DOHH2 (cell line): ENCODE data around the gene TBL1XR1.

Experiments used
- H3F3A ChIP-seq: fragments of 200-600 bp; sonication (generic), shearing (Covaris generic); 2 replicates; pipeline ENCODE4 v1.6.0; 2016; ENCODE audit warnings: antibody characterized with exemption, mild to moderate bottlenecking; ENCODE audit not compliant: control insufficient read depth, insufficient read depth
- H3K27ac ChIP-seq: fragments of 200-600 bp; sonication (generic); 2 replicates; pipeline ENCODE4 v1.5.1; 2014; ENCODE audit warnings: low read depth, mild to moderate bottlenecking, low read length, moderate library complexity
- H3K27me3 ChIP-seq: fragments of 200-600 bp; sonication (generic); 2 replicates; pipeline ENCODE4 v1.6.1; 2014; ENCODE audit warnings: mild to moderate bottlenecking, low read length, mixed read lengths; ENCODE audit not compliant: control insufficient read depth
- H3K36me3 ChIP-seq: fragments of 200-600 bp; sonication (generic); 2 replicates; pipeline ENCODE4 v1.6.1; 2014; ENCODE audit warnings: mild to moderate bottlenecking, low read length, moderate library complexity, mixed read lengths; ENCODE audit not compliant: control insufficient read depth
- H3K4me1 ChIP-seq: fragments of 200-600 bp; sonication (generic); 2 replicates; pipeline ENCODE4 v1.6.1; 2014; ENCODE audit warnings: mild to moderate bottlenecking, low read length, mixed read lengths; ENCODE audit not compliant: control insufficient read depth
- H3K4me2 ChIP-seq: fragments of 200-600 bp; sonication (generic); 2 replicates; pipeline ENCODE4 v1.6.0; 2014; ENCODE audit warnings: mild to moderate bottlenecking, low read length, moderate library complexity
- H3K4me3 ChIP-seq: fragments of 200-600 bp; sonication (generic); 2 replicates; pipeline ENCODE4 v1.5.1; 2014; ENCODE audit warnings: mild to moderate bottlenecking, low read length, mixed read lengths
- H3K79me2 ChIP-seq: fragments of 200-600 bp; sonication (generic); 2 replicates; pipeline ENCODE4 v1.6.1; 2014; ENCODE audit warnings: mild to moderate bottlenecking, low read length, mixed read lengths; ENCODE audit not compliant: control insufficient read depth
- H3K9me2 ChIP-seq: fragments of 200-600 bp; sonication (generic); replicated peaks from 2 replicates; pipeline ENCODE4 v1.6.1; 2014; ENCODE audit warnings: mild to moderate bottlenecking, low read length, mixed read lengths; ENCODE audit not compliant: control insufficient read depth
- H3K9me3 ChIP-seq: fragments of 200-600 bp; sonication (generic); 2 replicates; pipeline ENCODE4 v1.6.1; 2014; ENCODE audit warnings: antibody characterized with exemption, low read length, mixed read lengths; ENCODE audit not compliant: control insufficient read depth, insufficient read depth
- H4K20me1 ChIP-seq: fragments of 200-600 bp; sonication (generic); 2 replicates; pipeline ENCODE4 v1.6.0; 2014; ENCODE audit warnings: low read depth, mild to moderate bottlenecking, antibody characterized with exemption, low read length, moderate library complexity; ENCODE audit not compliant: control insufficient read depth, insufficient read depth
- EZH2phosphoT487 ChIP-seq: fragments of 200-600 bp; sonication (generic); IDR thresholded peaks from 2 replicates; pipeline ENCODE4 v1.6.1; 2017; ENCODE audit warnings: borderline replicate concordance, mild to moderate bottlenecking, antibody characterized with exemption, low read length, moderate library complexity, mixed read lengths
- TF ChIP-seq, protein P1 (sequence below): fragments of 200-600 bp; sonication (generic); IDR thresholded peaks from one replicate; pipeline ENCODE4 v1.5.1; 2014; ENCODE audit warnings: antibody characterized with exemption, mild to moderate bottlenecking, low read depth, low read length; ENCODE audit not compliant: poor library complexity, severe bottlenecking

The TBL1XR1 gene

DNA sequence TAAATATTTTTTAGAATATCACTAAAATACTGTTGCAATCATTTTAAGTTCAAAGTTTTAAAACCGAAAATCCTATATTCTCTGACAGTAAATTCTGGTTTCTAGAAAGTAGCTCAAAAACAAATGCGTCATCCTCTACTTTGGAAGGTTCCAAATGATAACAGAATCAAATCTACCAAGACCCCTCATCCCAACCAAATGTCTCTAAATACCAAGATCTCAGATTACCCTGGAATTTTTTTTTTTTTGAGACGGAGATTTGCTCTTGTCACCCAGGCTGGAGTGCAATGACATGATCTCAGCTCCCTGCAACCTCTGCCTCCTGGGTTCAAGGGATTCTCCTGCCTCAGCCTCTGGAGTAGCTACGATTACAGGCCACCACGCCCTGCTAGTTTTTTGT, 16.8 kb downstream of the TBL1XR1 start:
- Histone ChIP-seq H3K36me3 (peaks cover 24% of the 10 kb centered on the region), H3K9me2 (no peaks in the 10 kb centered on the region), H3K27ac (no peak overlapping the region), H3K4me1 (peaks cover 57% of the 10 kb centered on the region), H3F3A (0 out of 2 replicates have a peak, but pooled peaks cover 6% of the 10 kb centered on the region), H3K79me2 (peaks cover 100% of the 10 kb centered on the region), H3K27me3 (no peaks in the 10 kb centered on the region), H3K4me3 (no peak overlapping the region), H3K4me2 (no peak overlapping the region), H3K9me3 (no peaks in the 10 kb centered on the region), H4K20me1 (peaks cover 46% of the 10 kb centered on the region)
- TF ChIP-seq, protein P1, sequence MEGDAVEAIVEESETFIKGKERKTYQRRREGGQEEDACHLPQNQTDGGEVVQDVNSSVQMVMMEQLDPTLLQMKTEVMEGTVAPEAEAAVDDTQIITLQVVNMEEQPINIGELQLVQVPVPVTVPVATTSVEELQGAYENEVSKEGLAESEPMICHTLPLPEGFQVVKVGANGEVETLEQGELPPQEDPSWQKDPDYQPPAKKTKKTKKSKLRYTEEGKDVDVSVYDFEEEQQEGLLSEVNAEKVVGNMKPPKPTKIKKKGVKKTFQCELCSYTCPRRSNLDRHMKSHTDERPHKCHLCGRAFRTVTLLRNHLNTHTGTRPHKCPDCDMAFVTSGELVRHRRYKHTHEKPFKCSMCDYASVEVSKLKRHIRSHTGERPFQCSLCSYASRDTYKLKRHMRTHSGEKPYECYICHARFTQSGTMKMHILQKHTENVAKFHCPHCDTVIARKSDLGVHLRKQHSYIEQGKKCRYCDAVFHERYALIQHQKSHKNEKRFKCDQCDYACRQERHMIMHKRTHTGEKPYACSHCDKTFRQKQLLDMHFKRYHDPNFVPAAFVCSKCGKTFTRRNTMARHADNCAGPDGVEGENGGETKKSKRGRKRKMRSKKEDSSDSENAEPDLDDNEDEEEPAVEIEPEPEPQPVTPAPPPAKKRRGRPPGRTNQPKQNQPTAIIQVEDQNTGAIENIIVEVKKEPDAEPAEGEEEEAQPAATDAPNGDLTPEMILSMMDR = no peak
- no peak for TF ChIP-seq EZH2phosphoT487

- Histone ChIP-seq H3K27me3 (no peaks in the 10 kb centered on the region), H4K20me1 (peaks cover 45% of the 10 kb centered on the region), H3K36me3 (peaks cover 21% of the 10 kb centered on the region), H3F3A (0 out of 2 replicates have a peak, but pooled peaks cover 6% of the 10 kb centered on the region), H3K27ac (no peak overlapping the region), H3K4me3 (no peak overlapping the region), H3K4me1 (peaks cover 47% of the 10 kb centered on the region), H3K4me2 (no peak overlapping the region), H3K79me2 (peaks cover 100% of the 10 kb centered on the region), H3K9me2 (no peaks in the 10 kb centered on the region), H3K9me3 (no peaks in the 10 kb centered on the region)
- TF ChIP-seq, protein P1 = no peak
- no peak for TF ChIP-seq EZH2phosphoT487
Measured at GRCh38 chr3:177179281-177180067, 17.8 kb downstream of the TBL1XR1 start.

DNA sequence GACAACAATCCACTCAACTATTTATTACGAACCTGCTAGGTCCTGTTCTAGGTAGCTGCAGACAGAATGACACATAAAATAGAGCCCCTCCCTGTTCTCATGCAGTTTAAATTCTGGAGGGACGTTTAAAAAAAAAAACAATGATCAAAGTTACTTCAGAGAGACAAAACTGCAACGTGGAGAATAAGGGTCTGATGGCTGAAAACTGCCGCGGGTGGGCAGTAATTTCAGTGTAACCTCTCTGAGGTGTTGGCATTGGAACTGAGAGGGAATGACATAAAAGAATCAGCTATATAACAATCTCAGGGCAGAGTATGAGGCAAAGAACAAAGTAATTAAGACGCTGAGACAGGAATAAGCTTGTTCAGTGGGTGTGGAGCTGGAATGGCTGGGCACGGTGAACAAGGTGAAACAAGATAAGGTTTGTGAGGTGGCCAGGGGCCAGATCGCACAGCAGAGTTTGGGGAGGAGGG, 19.5 kb downstream of the TBL1XR1 start:
- no peaks in the 10 kb centered on the region for H3K27me3 ChIP-seq
- no peak overlapping the region for H3K4me2 ChIP-seq
- H4K20me1 ChIP-seq = peaks cover 38% of the 10 kb centered on the region
- H3K36me3 ChIP-seq = peaks cover 29% of the 10 kb centered on the region
- TF ChIP-seq, protein P1 = no peak
- TF ChIP-seq EZH2phosphoT487 = no peak
- 0 out of 2 replicates have a peak, but pooled peaks cover 6% of the 10 kb centered on the region for H3F3A ChIP-seq
- H3K4me3 ChIP-seq = no peak overlapping the region
- no peaks in the 10 kb centered on the region for H3K9me3 ChIP-seq
- no peak overlapping the region for H3K27ac ChIP-seq
- peaks cover 100% of the 10 kb centered on the region for H3K79me2 ChIP-seq
- peaks cover 32% of the 10 kb centered on the region for H3K4me1 ChIP-seq
- no peaks in the 10 kb centered on the region for H3K9me2 ChIP-seq
